HG03460 (cell line): ENCODE measurements around the gene FDXACB1.
"Not testable (repeated sequence)": the region's sequence is repeated elsewhere in the genome, so short reads cannot be mapped to it uniquely, and the experiment has no call there.

Experiments used
- ATAC-seq: cut with Tn5 transposase; IDR thresholded peaks from one replicate; pipeline ENCODE4 v1.9.1; 2021; ENCODE audit not compliant: unreplicated experiment

The FDXACB1 gene

DNA sequence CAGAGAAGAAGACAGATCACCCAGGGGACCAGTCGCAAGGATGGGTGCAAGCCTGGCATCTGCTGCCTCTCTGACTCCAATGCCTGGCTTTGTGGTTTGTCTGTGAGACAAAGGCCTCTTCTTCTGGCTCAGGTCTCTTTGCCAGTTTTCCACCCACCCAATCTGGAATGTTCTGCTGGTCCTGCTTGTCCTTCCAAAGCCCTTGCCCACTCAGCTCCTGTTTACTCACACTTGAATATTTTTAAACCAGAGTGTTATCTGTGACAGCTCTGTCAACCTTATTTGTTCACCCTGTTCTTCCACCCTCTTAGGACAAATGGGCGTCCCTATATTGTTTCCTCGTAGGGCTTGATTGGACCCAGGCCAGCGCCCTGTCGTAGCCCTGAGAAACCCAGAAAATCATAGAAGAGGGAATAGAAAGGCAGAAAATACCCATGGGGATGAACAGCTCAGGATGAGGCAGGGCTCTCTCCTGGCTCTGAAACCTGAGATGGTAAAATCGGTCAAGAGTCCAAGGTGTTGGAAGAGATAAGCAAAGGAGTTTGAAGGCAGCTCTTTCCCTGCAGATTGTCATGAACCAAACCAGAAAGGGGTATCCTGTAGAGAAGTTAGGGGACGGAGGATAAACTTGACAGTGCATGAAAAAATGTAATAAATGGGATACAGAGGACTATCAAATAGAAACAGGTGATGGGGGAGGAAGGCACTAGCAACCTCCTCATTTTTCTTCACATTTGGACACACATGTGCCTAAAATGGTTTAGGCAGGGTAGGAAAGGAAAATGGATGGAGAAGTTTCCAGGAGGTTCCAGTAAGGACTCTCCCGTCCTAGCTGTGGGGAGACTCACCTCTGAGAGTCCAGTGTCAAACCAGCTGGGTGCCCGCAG lies 32.0 kb upstream of the FDXACB1 start:
- ATAC-seq = no peak

DNA sequence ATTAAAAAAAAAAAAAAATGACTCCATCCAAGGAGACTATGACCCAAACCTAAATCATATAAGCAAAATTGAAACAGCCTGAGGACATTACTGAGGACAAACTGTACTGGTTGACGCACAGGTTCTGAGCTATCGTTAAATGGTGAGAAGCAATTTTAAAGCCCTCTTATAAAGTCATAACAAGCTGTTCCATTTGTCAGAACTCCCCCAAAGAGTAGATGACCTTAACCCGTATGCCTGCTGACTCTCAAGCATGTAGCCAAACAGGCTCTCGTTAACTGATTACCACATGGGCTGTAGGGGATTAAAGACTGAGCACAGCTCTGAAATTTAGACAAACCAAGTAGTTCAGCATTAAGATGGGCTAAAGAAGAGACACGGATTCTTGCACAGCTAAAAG lies 30.4 kb upstream of the FDXACB1 start:
- no peak for ATAC-seq

DNA sequence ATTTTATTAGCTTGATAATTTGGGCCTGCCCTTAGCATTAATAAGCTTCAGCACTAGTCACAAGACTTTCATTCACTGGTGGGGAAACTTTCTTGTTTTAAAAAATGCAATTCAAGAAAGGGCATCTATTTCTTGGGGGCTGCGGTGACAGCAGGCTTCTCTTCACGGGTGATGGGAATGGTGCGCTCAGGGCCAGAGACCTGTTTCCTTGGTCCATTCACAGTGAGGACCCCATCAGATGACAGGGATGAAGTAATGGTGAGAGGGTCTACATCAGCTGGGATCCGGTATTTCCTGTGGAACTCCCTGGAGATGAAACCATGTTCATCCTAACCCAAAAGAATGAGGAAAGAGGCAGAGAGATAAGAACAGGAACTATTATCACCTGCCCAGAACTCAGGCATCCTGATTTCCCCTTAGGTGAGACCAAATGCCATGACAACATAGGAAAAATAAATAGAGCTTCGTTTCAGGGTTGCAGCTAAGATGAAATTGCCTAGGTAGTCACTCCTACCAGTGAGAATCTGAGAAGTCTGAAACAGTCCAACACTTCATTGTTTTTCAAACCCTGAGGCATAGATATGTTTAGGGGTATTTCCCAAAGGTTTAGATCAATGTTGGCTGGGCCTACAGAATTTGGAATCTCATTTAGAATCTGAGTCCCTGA lies 29.8 kb upstream of the FDXACB1 start:
- no peak for ATAC-seq

DNA sequence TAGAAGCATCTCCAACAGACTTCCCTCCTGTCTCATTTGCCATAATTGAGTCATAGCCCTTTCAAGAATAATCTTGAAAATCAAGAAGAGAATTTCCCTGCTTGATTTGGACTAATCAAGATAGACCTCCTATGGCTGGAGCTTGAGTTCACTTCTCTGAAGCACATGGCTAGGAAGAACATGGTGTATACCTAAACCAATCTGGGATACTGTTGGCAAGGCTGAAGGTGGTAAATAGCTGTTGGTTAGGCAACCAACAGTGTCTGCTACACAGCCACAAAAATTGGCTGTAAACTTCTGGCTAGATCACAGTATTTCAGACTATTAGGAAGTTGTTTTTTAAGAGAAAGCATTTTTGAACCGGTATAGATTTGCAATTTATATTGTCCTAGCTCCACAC lies 27.7 kb upstream of the FDXACB1 start:
- ATAC-seq = no peak

- no peak for ATAC-seq
Measured at GRCh38 chr11:111905411-111905810, 26.4 kb upstream of the FDXACB1 start.

DNA sequence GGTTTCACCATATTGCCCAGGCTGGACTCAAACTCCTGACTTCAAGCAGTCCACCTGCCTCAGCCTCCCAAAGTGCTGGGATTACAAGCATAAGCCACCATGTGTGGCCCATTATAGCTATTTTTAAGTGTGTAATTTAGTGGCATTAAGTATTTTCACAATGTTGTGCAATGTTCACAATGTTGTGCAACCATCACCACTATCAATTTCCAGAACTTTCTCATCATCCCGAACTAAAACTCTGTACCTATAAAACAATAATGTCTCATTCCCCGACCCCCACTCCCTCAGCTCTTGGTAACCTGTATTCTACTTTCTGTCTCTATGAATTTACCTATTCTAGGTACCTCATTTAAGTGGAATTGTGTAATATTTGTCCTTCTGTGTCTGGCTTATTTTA lies 7.9 kb upstream of the FDXACB1 start:
- no peak for ATAC-seq

DNA sequence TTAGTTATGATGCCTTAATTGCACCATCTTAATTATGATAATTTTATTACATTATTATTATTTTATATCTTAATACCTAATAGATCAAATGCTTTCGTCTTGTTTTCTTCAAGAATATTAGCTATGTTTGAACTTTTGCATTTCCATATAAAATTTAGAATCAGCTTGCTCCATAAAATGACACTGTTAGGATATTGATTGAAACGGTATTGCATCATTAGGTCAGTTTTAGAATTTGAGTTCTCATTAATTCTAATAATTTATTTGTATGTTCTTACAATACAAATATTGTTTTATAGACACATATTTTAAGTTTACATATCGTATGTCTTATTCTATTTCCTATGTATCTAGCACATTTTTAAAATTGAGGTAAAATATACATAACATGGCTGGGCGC lies 7.1 kb upstream of the FDXACB1 start:
- no peak for ATAC-seq

DNA sequence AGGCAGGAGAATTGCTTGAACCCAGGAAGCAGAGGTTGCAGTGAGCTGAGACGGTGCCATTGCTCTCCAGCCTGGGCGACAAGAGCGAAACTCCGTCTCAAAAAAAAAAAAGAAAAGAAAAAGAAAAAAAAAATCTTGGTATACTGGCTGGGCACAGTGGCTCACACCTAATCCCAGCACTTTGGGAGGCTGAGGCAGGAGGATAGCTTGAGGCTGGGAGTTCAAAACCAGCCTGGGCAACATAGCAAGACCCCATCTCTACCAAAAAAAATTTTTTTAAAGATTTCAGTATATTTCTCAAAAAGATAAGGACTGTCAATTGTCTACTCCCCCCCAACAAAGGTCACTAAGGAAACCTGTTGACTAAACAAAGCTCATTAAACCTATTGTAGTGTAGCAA lies 6.1 kb upstream of the FDXACB1 start:
- not testable (repeated sequence) for ATAC-seq

DNA sequence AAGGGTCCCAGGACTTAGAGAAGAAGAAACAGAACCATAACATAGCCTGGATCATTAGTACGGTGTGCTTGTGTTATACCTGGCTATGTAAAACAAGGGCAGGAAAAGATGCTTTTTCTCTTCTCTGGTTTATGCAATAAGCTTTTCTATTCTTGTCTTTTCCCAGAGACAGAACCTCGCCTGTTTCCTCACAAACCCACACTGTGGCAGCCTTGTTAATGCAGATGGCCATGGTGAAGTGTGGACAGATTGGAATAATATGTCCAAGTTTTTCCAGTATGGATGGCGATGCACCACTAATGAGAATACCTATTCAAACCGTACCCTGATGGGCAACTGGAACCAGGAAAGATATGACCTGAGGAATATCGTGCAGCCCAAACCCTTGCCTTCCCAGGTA lies 3.2 kb upstream of the FDXACB1 start:
- no peak for ATAC-seq

DNA sequence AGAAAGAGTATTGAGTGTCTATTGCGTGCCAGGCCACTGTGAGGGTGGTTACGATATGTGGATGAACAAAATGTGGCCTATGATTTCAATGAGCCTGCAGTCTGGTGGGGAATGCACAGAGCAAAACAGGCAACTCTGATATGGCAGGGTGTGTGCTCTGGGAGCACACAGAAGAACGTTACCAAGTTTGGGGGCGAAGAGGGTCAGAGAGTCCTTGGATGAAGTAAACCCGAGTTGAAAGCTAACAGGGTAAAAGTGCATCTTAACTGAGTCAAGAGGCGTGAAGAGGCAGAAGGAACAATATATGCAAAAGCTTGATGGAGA lies 634 bp upstream of the FDXACB1 start:
- ATAC-seq = no peak

- peak; percentile 1 for ATAC-seq
Measured at GRCh38 chr11:111878385-111878848, 548 bp downstream of the FDXACB1 start.

DNA sequence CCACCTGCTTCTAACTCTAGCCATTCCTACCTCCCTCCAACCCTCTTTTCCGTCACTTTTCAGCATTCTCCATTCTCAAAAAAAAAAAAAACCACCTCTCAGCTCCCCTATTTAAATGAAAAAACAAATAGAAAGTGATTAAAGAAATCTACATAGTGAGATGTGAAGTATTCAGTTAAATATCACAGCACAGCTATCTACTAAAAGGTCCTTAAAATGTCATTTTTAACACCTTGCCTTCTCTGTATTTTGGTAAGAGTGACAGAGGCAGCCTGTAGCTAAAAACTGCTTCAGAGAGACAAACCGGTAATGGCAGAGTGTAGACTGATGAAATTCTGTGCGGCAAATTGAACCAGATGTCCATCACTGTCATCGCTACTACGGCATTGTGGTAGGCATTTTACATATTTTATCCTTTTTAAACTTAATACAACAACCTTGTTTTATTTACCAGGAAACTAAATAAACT lies 7.2 kb downstream of the FDXACB1 start:
- ATAC-seq = no peak

- ATAC-seq = peak; percentile 89
Measured at GRCh38 chr11:111870886-111871692, 7.9 kb downstream of the FDXACB1 start, which contains the start of gene ALG9. ALG9 (minus strand) TSS chr11:111871581; CDS start chr11:111871482, 99 bp downstream.

DNA sequence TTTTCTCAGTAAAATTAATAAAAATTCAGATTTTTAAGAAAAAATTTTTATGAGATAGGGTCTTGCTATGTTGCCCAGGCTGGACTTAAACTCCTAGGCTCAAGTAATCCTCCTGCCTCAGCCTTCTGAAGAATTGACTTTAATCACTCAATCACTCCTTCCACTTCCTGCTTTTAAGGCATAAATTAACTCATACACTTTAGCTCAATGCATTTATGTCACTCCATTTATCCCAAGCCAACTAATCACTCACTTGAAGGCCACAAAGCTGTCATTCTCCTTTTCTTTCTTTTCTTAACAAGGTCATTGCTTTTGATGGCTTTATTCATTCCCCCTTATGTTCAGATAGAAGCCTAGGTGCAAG lies 8.5 kb downstream of the FDXACB1 start:
- peak; percentile 11 for ATAC-seq

GRCh38 chr11:111870113-111870512 lies 8.9 kb downstream of the FDXACB1 start:
- no peak for ATAC-seq

DNA sequence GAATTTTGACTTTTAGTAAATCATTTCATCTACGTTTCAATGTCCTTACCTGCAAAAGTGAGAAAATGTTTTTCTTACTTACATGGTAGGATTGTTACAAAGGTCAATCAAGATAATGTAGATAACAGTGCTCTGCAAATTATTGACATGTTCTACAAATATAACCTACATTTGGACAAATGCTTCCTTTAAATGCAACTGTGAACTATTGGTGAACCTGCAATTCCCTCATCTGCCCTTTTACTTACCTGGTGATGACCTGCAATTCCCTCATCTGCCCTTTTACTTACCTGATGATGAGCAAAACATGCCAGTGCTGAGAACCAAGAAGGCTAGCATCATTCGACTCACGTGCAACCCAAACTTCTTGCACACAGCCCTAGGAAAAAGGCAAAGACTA lies 18.7 kb downstream of the FDXACB1 start:
- no peak for ATAC-seq

DNA sequence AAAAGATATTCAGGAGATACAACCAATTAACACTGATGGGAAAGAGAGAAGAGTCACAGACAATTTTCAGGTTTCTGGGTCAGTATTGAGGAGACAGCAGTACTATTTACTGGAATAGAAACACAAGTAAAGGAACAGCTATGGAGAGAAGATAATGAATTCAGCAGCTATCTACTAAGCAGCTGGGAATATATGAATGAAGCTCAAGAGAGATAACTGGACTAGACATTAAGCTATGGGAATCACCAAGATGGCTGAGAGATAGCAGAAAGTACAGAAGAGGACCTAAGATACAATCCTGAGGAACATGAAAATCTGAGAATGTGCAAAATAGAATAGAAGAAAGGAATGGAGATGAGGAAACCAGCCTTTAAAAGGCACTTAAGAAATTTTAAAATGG lies 23.5 kb downstream of the FDXACB1 start:
- ATAC-seq = no peak

DNA sequence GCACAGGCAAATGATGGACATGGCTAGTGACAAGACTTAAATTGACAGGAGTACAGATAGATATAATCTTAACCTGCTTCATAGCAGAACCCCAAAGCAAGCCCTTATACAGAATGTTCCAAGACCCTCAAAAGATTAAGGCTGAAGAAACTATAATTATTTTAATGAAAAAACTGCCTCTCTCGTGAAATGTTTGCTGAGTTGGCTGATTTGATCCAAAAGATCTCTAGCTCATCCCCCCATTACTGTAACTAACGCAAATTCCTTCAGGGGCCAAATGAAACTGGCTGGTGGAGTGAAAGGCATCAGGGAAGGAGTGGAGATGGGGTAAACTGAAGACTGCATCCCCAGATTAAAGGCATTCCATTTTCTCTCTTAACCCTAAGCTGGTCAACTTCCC lies 26.9 kb downstream of the FDXACB1 start:
- ATAC-seq = no peak

GRCh38 chr11:111851636-111852035 lies 27.3 kb downstream of the FDXACB1 start:
- ATAC-seq = no peak

- no peak for ATAC-seq
Measured at GRCh38 chr11:111851067-111851466, 27.9 kb downstream of the FDXACB1 start.

- ATAC-seq = no peak
Measured at GRCh38 chr11:111849631-111850030, 29.3 kb downstream of the FDXACB1 start.
